GM12874 (cell line): Measurements from ENCODE around the gene TM9SF4.

Experiments used
- TF ChIP-seq, protein P1 (sequence below): IDR thresholded peaks from 2 replicates; pipeline ENCODE4 v1.5.1; 2011; ENCODE audit warnings: low read depth, mild to moderate bottlenecking, control low read depth, low read length, moderate library complexity; ENCODE audit not compliant: insufficient read depth

The TM9SF4 gene

DNA sequence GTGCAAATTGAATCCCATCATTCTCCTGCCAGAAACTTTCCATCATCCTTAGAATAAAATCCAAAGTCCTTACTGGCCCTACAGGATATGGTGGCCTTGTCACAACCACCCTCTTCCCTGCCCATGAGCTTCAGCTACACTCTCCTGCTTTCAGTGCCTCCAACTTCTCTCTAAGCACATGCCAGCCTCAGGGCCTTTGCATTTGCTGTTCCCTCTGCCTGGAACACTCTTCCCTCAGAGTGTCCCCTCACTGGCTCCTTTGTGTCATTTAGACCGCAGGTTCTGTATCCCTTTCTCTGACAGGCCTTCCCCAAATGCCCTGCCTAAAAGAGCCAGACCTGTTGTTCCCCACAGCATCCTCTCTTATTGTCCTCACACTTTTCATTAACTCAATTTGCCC lies 39.2 kb upstream of the TM9SF4 start:
- TF ChIP-seq, protein P1, sequence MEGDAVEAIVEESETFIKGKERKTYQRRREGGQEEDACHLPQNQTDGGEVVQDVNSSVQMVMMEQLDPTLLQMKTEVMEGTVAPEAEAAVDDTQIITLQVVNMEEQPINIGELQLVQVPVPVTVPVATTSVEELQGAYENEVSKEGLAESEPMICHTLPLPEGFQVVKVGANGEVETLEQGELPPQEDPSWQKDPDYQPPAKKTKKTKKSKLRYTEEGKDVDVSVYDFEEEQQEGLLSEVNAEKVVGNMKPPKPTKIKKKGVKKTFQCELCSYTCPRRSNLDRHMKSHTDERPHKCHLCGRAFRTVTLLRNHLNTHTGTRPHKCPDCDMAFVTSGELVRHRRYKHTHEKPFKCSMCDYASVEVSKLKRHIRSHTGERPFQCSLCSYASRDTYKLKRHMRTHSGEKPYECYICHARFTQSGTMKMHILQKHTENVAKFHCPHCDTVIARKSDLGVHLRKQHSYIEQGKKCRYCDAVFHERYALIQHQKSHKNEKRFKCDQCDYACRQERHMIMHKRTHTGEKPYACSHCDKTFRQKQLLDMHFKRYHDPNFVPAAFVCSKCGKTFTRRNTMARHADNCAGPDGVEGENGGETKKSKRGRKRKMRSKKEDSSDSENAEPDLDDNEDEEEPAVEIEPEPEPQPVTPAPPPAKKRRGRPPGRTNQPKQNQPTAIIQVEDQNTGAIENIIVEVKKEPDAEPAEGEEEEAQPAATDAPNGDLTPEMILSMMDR = no peak

DNA sequence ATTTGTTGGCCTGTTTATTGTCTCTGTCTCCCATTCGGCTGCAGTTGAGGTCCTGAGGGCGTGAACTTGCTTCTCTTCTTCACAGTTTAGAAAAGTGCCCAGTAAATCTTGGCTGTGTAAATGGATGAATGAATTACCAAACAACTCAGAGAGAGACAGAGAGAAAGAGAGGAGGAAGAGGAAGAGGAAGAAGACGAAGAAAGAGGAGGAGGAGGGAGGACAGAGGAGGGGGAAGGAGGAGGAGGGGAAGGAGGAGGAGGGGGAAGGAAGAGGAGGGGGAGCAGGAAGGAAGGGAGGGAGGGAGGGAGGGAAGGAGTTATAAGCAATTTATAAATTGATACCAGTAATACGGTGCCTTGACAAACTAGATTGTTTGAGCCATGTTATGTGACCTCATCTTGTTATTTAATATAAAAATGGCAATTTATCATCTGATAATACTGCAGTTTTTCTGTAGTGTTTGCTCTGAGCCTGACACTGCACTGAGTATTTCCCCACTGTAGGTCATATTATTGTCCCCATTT lies 38.8 kb upstream of the TM9SF4 start:
- TF ChIP-seq, protein P1 = no peak

DNA sequence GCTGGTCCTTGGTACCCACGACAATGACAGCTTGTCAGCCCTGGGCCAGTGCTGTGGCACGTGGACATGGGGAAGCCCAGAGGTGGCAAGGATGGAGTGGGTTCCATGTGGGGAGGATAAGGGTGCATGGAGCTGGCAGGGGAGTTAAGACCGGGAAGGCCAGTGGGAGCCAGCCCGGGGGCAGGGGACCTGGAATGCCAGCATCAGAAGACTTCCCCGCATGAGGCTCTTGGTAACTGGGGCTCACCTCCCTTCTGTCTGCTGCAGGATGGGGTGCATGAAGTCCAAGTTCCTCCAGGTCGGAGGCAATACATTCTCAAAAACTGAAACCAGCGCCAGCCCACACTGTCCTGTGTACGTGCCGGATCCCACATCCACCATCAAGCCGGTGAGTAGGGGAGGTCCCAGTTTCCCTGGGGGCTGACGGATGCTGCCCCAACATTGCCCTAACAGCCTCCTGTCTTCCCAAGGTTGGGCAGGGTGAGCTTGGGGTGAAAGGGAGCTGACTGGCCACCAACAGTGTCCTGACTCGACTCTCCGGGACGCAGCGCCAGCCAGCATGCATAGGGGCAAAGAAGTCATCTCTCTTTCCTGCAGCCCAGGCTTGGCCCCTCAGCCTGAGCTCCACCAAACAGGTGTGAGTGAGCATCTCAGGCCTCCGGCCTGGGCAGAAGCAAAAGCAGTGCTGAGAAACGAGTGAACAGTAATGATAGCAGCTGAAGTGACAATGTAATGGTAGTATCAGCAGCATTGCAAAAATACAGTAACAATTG lies 37.9 kb upstream of the TM9SF4 start:
- TF ChIP-seq, protein P1 = no peak

DNA sequence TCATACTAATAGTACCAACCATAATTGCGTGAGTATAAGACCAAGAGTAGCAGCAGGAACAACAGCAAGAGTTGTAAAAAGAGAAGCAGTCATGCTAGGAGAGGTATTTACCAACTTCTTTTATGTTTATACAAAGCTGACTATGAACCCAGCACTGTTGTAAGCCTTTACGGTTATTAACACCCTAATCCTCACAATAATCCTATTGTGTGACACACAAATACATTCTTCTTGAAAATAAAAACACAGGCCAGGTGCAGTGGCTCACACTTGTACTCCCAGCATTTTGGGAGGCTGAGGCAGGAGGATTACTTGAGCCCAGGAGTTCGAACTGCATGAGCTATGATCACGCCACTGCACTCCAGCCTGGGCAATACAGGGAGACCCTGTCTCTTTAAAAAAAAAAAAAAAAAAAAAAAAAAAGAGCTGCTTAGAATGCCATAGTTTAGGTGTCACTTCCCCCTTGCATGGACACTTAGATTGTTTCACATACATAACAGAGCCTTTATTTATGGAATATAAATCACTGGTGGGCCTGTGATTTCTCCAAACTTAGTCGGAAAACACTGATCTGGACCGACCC lies 37.3 kb upstream of the TM9SF4 start:
- TF ChIP-seq, protein P1 = no peak

DNA sequence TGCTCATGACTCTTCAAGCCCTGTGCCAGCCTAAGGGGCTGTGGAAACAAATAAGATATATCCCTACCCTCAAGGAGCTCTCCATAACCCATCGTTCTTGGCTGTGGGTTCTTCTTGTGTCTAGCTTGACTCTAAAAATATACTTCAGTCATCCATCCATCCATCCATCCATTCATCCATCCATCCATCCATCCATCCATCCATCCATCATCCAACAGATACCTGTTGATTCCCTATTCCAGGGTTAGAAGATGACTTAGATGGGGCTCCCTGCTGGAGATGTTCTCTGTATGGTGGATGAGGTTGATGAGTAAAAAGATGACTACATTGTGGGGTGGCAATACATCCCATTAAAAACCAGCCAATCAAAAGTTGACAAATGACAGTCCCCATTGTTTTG lies 34.0 kb upstream of the TM9SF4 start:
- TF ChIP-seq, protein P1 = no peak

DNA sequence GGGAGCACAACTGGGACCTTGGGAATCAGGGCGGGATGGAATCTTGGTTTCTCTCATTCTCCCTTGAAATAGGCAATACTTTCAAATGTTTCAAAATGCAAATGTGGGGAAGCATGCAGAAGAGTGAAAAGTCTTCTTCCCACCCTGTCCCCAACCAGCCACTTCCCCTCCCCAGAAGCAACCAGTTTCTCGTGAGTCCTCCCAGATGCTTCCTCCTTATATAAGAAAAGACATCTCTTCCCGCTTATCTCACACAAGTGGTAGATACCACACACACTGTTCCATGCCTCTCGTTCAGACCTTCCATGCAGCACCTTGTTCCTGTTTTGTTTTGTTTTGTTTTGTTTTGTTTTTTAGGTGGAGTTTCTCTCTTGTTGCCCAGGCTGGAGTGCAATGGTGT lies 32.3 kb upstream of the TM9SF4 start:
- TF ChIP-seq, protein P1 = no peak

DNA sequence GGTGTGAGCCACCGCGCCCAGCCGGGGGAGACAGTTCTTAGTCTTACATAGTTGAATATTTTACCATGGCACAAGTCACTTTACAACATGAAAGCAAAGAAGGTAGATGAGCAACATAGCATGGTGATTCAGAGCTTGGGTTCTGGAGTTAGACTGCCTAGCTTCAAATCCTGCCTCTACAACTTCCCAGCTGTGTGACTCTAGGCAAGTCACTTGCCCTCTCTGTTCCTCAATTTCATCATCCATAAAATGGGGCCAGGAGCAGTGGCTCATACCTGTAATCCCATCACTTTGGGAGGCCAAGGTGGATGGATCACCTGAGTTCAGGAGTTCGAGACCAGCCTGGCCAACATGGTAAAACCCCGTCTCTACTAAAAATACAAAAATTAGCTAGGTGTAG lies 31.2 kb upstream of the TM9SF4 start:
- TF ChIP-seq, protein P1 = no peak
